Calu3 (cell line): ENCODE data around the gene NEO1. TPM values are rescaled to one million over a fixed set of nuclear protein-coding genes. Genes with fewer than 3 reads are reported as not detected.

ENCODE experiments used
- BruUV-seq: library from RNA; stranded (reverse); fragments of 400-500 nt; replicated peaks from 2 replicates; lab custom pipeline; 2021; lab: Mats Ljungman, UMichigan
- CTCF ChIA-PET: fragments of 300-600 bp; sonication (Branson Sonifier 250); formaldehyde crosslinking; loops from one replicate; lab custom pipeline; 2022; ENCODE audit warnings: antibody characterized with exemption; lab: Charles Lee
- DNase-seq: peaks from one replicate; pipeline ENCODE4 v3.0.0; 2022
- H3K27ac Mint-ChIP-seq: one replicate; pipeline ENCODE4 v1.8.0; 2022; ENCODE audit warnings: mixed read lengths; ENCODE audit not compliant: unreplicated experiment
- H3K27me3 Mint-ChIP-seq: one replicate; pipeline ENCODE4 v1.8.0; 2022; ENCODE audit warnings: mixed read lengths; ENCODE audit not compliant: unreplicated experiment
- H3K36me3 Mint-ChIP-seq: one replicate; pipeline ENCODE4 v1.8.0; 2022; ENCODE audit warnings: mild to moderate bottlenecking, moderate library complexity, mixed read lengths; ENCODE audit not compliant: insufficient read depth, unreplicated experiment
- H3K4me1 Mint-ChIP-seq: one replicate; pipeline ENCODE4 v1.8.0; 2022; ENCODE audit warnings: mild to moderate bottlenecking, low read depth, mixed read lengths; ENCODE audit not compliant: unreplicated experiment
- H3K4me3 Mint-ChIP-seq: one replicate; pipeline ENCODE4 v1.8.0; 2022; ENCODE audit warnings: mild to moderate bottlenecking, low read depth, moderate library complexity, mixed read lengths; ENCODE audit not compliant: unreplicated experiment
- H3K9me3 Mint-ChIP-seq: one replicate; pipeline ENCODE4 v1.8.0; 2022; ENCODE audit warnings: low read depth, mixed read lengths; ENCODE audit not compliant: unreplicated experiment
- intact Hi-C: fragments of 100-400 bp; cut with micrococcal nuclease; formaldehyde crosslinking; loops from one replicate; pipeline ENCODE4 v1.10.0; 2022; ENCODE audit not compliant: unreplicated experiment
- total RNA-seq: library from RNA; stranded (reverse); gene quantifications from 2 replicates; pipeline ENCODE4 v1.2.3, GENCODE V29; 2022
- TF ChIP-seq, protein P1 (sequence below): fragments of 200-600 bp; IDR thresholded peaks from one replicate; pipeline ENCODE4 v1.8.0; 2022; ENCODE audit warnings: antibody characterized with exemption; ENCODE audit not compliant: unreplicated experiment

The NEO1 gene
- total RNA-seq, 1 experiment from 2014 or later, result 20.4 TPM

DNA sequence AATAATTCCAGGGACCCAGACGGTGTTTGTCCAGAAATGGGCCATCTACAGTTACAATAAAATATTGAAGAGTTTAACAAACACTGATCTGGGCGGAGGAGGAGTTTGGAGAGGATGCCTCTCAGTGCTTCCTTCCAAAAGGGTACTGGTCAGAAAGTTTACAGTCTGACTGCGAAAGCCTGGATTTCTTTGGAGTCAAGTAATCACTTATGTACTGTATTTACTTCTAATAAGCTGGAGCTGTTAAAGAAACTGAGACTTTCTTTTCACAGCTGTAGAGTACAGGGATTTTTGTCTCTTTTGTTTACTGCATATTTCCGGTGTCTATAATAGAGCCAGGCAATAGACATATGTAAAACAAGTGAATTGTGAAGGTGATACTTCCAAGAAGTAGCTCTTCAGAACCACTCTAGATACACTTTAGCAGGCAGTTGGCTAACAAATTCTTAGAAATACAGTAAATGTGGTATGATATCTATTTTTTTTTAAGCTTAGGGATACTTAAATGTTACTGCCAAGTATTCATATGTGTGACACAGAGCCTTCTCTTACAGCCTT lies 22.1 kb upstream of the NEO1 start:
- no peak for DNase-seq
- intact Hi-C loops, result no loop called here
- Mint-ChIP-seq H3K9me3 (no peaks in the 10 kb centered on the region), H3K36me3 (no peaks in the 10 kb centered on the region), H3K4me1 (no peaks in the 10 kb centered on the region), H3K27me3 (peaks cover 88% of the 10 kb centered on the region), H3K4me3 (no peak overlapping the region), H3K27ac (no peak overlapping the region)
- TF ChIP-seq, protein P1, sequence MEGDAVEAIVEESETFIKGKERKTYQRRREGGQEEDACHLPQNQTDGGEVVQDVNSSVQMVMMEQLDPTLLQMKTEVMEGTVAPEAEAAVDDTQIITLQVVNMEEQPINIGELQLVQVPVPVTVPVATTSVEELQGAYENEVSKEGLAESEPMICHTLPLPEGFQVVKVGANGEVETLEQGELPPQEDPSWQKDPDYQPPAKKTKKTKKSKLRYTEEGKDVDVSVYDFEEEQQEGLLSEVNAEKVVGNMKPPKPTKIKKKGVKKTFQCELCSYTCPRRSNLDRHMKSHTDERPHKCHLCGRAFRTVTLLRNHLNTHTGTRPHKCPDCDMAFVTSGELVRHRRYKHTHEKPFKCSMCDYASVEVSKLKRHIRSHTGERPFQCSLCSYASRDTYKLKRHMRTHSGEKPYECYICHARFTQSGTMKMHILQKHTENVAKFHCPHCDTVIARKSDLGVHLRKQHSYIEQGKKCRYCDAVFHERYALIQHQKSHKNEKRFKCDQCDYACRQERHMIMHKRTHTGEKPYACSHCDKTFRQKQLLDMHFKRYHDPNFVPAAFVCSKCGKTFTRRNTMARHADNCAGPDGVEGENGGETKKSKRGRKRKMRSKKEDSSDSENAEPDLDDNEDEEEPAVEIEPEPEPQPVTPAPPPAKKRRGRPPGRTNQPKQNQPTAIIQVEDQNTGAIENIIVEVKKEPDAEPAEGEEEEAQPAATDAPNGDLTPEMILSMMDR, result no peak
- CTCF ChIA-PET, result interaction anchor here (0.9 kb wide), 1 partner anchor 93 kb away, joined by 3 read pairs; no protein-coding TSS in a partner anchor
- no TSS peak for BruUV-seq

GRCh38 chr15:73031648-73032047 lies 20.6 kb upstream of the NEO1 start:
- TF ChIP-seq, protein P1, result no peak
- Mint-ChIP-seq H3K27me3 (peaks cover 90% of the 10 kb centered on the region), H3K4me3 (no peak overlapping the region), H3K27ac (no peak overlapping the region), H3K36me3 (no peaks in the 10 kb centered on the region), H3K4me1 (no peaks in the 10 kb centered on the region), H3K9me3 (no peaks in the 10 kb centered on the region)
- CTCF ChIA-PET, result no interaction called here
- no TSS peak for BruUV-seq
- intact Hi-C loops, result no loop called here
- no peak for DNase-seq

GRCh38 chr15:73033611-73034010 lies 18.7 kb upstream of the NEO1 start:
- intact Hi-C loops, result no loop called here
- Mint-ChIP-seq H3K9me3 (no peaks in the 10 kb centered on the region), H3K27me3 (peaks cover 77% of the 10 kb centered on the region), H3K27ac (no peak overlapping the region), H3K4me1 (no peaks in the 10 kb centered on the region), H3K4me3 (no peak overlapping the region), H3K36me3 (no peaks in the 10 kb centered on the region)
- CTCF ChIA-PET, result no interaction called here
- TF ChIP-seq, protein P1, result no peak
- no TSS peak for BruUV-seq
- DNase-seq, result no peak

GRCh38 chr15:73034221-73034620 lies 18.0 kb upstream of the NEO1 start:
- H3K36me3 Mint-ChIP-seq, result no peaks in the 10 kb centered on the region
- TF ChIP-seq, protein P1, result no peak
- no TSS peak for BruUV-seq
- no peaks in the 10 kb centered on the region for H3K4me1 Mint-ChIP-seq
- no peak overlapping the region for H3K27ac Mint-ChIP-seq
- no peaks in the 10 kb centered on the region for H3K9me3 Mint-ChIP-seq
- CTCF ChIA-PET, result interaction anchor here (0.6 to 0.7 kb wide), 2 partner anchors 250 to 738 kb away, joined by 3 to 4 read pairs; no protein-coding TSS in a partner anchor
- H3K4me3 Mint-ChIP-seq, result no peak overlapping the region
- no peak for DNase-seq
- peaks cover 77% of the 10 kb centered on the region for H3K27me3 Mint-ChIP-seq
- intact Hi-C loops, result no loop called here
